Keratinocyte (primary cell): ENCODE results near the gene RFX3. TPM values are rescaled to one million over a fixed set of nuclear protein-coding genes. Genes with fewer than 3 reads are reported as not detected.

Experiments used
- DNase-seq: peaks from one replicate; pipeline ENCODE4 v3.0.0-alpha.2; 2011; ENCODE audit warnings: low read depth, missing footprints, low spot score
- FAIRE-seq: peaks from 2 replicates; lab custom pipeline; 2011; peaks lifted over from hg19 to GRCh38; lab: Jason Lieb, UNC
- H2AFZ ChIP-seq: 2 replicates; pipeline ENCODE4 v1.6.0; 2012; ENCODE audit warnings: low read length, control low read depth, inconsistent platforms; ENCODE audit not compliant: control insufficient read depth
- H3K27ac ChIP-seq: 2 replicates; pipeline ENCODE4 v1.5.1; 2011; ENCODE audit warnings: low read length; ENCODE audit not compliant: control insufficient read depth, insufficient read depth
- H3K27me3 ChIP-seq: 3 replicates; pipeline ENCODE4 v1.6.0; 2011; ENCODE audit warnings: low read length; ENCODE audit not compliant: control insufficient read depth, insufficient read depth; ENCODE audit errors: extremely low read depth
- H3K36me3 ChIP-seq, 2 experiments: 2 replicates in 1 of 2; 3 replicates in 1 of 2; pipeline ENCODE4 v1.5.1; 2011; ENCODE audit warnings: low read length in 2 of 2, mild to moderate bottlenecking in 1 of 2; ENCODE audit not compliant: control insufficient read depth in 2 of 2, insufficient read depth in 2 of 2; ENCODE audit errors: extremely low read depth in 1 of 2
- H3K4me1 ChIP-seq: 3 replicates; pipeline ENCODE4 v1.5.1; 2011; ENCODE audit warnings: low read length; ENCODE audit not compliant: control insufficient read depth, insufficient read depth; ENCODE audit errors: extremely low read depth
- H3K4me2 ChIP-seq: 3 replicates; pipeline ENCODE4 v1.6.0; 2011; ENCODE audit warnings: low read depth, low read length; ENCODE audit not compliant: control insufficient read depth, insufficient read depth; ENCODE audit errors: extremely low read depth
- H3K4me3 ChIP-seq, 3 experiments: fragments of 200-600 bp in 1 of 3; sonication (generic) in 1 of 3; 2 replicates in 2 of 3; 3 replicates in 1 of 3; pipeline ENCODE4 v1.5.1; 2011 to 2016; ENCODE audit warnings: low read length in 3 of 3, mild to moderate bottlenecking in 3 of 3, control low read depth in 2 of 3, inconsistent platforms in 1 of 3, low read depth in 1 of 3, mixed read lengths in 1 of 3, mixed run types in 1 of 3, moderate library complexity in 1 of 3; ENCODE audit not compliant: control insufficient read depth in 2 of 3, insufficient read depth in 2 of 3; ENCODE audit errors: extremely low read depth in 1 of 3
- H3K79me2 ChIP-seq: 2 replicates; pipeline ENCODE4 v1.6.0; 2012; ENCODE audit warnings: low read length; ENCODE audit not compliant: control insufficient read depth, insufficient read depth
- H3K9ac ChIP-seq: 3 replicates; pipeline ENCODE4 v1.6.0; 2011; ENCODE audit warnings: low read length; ENCODE audit not compliant: control insufficient read depth, insufficient read depth; ENCODE audit errors: extremely low read depth
- H3K9me1 ChIP-seq: 3 replicates; pipeline ENCODE4 v1.6.0; 2011; ENCODE audit warnings: low read length; ENCODE audit not compliant: control insufficient read depth, insufficient read depth; ENCODE audit errors: extremely low read depth
- H3K9me3 ChIP-seq: 2 replicates; pipeline ENCODE4 v1.5.1; 2012; ENCODE audit warnings: low read depth, low read length; ENCODE audit not compliant: control insufficient read depth
- H4K20me1 ChIP-seq: 3 replicates; pipeline ENCODE4 v1.6.0; 2011; ENCODE audit warnings: low read length; ENCODE audit not compliant: control insufficient read depth, insufficient read depth; ENCODE audit errors: extremely low read depth
- EZH2 ChIP-seq: IDR thresholded peaks from one replicate; pipeline ENCODE4 v1.6.1; 2012; ENCODE audit warnings: inconsistent platforms, mild to moderate bottlenecking, low read length, moderate library complexity
- dilution Hi-C: fragments of 300-500 bp; cut with MboI; formaldehyde crosslinking; loops from one replicate; pipeline ENCODE4 v1.7.0; 2020; ENCODE audit warnings: low sequenced_read_pairs; ENCODE audit not compliant: extremely low pct_ligation_motif_present
- polyA plus RNA-seq, 5 experiments: library from polyadenylated mRNA; depleted of rRNA in 3 of 5; stranded (reverse) in 3 of 5; stranded (forward) in 1 of 5; unstranded in 1 of 5; fragments of >200 nt; gene quantifications; 1 replicate in 1 of 5; 2 replicates in 3 of 5; 3 replicates in 1 of 5; pipeline versions ENCODE4 v1.2.1 to v1.2.3, GENCODE V29; 2011 to 2012; ENCODE audit warnings: missing spikeins in 2 of 5, low read depth in 1 of 5, low replicate concordance in 1 of 5
- TF ChIP-seq, protein P1 (sequence below), 3 experiments: IDR thresholded peaks in 1 of 3; conservative IDR thresholded peaks in 1 of 3; optimal IDR thresholded peaks in 1 of 3; 2 replicates in 2 of 3; 3 replicates in 1 of 3; pipeline versions ENCODE3 to v1.5.1; 2011; ENCODE audit warnings: low read length in 3 of 3, mild to moderate bottlenecking in 3 of 3, moderate library complexity in 2 of 3, control low read depth in 1 of 3, inconsistent platforms in 1 of 3; ENCODE audit not compliant: insufficient read depth in 2 of 3; ENCODE audit errors: extremely low read depth in 1 of 3

RFX3 gene
- polyA plus RNA-seq, 1 donor (not counting 4 experiments of a cell fraction or from before 2014, with no cell fraction given): 1.8 TPM

DNA sequence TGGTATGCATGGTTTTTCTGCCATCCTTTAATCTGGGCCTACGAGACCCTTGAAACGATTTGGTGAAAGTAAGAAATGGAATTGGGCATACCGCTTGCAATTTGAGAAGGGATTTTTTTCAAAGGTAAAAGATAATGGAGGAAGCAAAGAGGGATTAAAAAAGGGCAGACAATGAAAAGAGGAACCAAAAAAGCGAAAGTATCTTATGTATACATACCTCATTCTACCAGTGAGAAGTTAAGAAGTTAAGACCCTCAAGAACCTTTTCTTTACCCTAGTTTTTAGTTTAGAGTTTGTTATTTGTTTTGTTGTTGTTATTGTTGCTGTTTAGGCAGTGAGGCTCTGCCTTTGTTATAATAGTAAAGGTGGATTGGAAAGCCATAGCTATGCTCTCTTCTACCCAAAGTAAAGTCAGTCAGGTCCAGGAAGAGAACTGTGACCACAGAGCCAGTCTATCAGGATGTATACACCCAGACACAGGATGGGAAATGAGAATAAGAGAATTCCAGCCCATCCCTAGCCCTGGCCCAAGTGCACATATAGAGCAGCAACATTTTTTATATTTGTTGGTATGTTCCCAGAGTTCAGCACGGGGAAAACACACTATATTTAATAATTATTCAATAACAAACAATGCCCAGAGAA lies 166.6 kb downstream of the RFX3 start:
- Histone ChIP-seq H3K27me3 (no peaks in the 10 kb centered on the region), H3K79me2 (no peaks in the 10 kb centered on the region), H3K36me3 (no peaks in the 10 kb centered on the region), H3K9me3 (no peaks in the 10 kb centered on the region), H4K20me1 (no peaks in the 10 kb centered on the region), H3K9ac (no peak overlapping the region), H3K4me1 (no peaks in the 10 kb centered on the region), H3K9me1 (no peaks in the 10 kb centered on the region), H3K27ac (no peak overlapping the region), H3K4me3 (no peak overlapping the region), H3K4me2 (no peak overlapping the region), H2AFZ (no peak overlapping the region)
- TF ChIP-seq EZH2: no peak
- TF ChIP-seq, protein P1, sequence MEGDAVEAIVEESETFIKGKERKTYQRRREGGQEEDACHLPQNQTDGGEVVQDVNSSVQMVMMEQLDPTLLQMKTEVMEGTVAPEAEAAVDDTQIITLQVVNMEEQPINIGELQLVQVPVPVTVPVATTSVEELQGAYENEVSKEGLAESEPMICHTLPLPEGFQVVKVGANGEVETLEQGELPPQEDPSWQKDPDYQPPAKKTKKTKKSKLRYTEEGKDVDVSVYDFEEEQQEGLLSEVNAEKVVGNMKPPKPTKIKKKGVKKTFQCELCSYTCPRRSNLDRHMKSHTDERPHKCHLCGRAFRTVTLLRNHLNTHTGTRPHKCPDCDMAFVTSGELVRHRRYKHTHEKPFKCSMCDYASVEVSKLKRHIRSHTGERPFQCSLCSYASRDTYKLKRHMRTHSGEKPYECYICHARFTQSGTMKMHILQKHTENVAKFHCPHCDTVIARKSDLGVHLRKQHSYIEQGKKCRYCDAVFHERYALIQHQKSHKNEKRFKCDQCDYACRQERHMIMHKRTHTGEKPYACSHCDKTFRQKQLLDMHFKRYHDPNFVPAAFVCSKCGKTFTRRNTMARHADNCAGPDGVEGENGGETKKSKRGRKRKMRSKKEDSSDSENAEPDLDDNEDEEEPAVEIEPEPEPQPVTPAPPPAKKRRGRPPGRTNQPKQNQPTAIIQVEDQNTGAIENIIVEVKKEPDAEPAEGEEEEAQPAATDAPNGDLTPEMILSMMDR (optimal IDR thresholded peaks at IDR 0.05 in 1 of 3, IDR thresholded peaks at IDR 0.05 in 1 of 3, conservative IDR thresholded peaks at IDR 0.05 in 1 of 3; ENCODE audit: extremely low read depth in 1 of 3, insufficient read depth in 2 of 3, low read length in 3 of 3): no peak
- DNase-seq: no peak
- dilution Hi-C loops: no loop called here
- FAIRE-seq: no peak

DNA sequence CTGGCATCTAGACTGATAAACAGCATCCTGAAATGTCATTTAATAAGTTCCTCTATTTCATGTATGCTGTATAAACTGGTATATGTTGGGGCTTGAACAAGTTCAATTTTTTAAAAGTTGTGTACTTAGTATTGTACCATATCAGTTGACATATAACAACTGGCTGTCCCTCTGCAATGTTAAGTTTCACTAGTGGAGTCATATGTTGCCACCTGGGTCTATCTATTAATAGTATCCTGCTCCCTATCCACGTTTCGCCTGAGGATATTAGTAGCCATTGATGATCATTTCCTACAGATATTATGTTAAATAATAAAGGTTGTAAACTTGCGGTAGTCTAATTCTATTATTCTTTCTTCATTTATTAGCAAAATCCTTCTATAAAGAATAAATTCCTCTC lies 177.6 kb downstream of the RFX3 start:
- H3K27ac ChIP-seq: no peak overlapping the region
- DNase-seq: no peak
- no peaks in the 10 kb centered on the region for H3K4me1 ChIP-seq
- H3K9me1 ChIP-seq: no peaks in the 10 kb centered on the region
- H3K4me3 ChIP-seq: no peak overlapping the region
- H3K36me3 ChIP-seq: no peaks in the 10 kb centered on the region
- no peak for FAIRE-seq
- TF ChIP-seq, protein P1 (optimal IDR thresholded peaks at IDR 0.05 in 1 of 3, IDR thresholded peaks at IDR 0.05 in 1 of 3, conservative IDR thresholded peaks at IDR 0.05 in 1 of 3; ENCODE audit: extremely low read depth in 1 of 3, insufficient read depth in 2 of 3, low read length in 3 of 3): no peak
- no peak for TF ChIP-seq EZH2
- no peaks in the 10 kb centered on the region for H3K79me2 ChIP-seq
- no peaks in the 10 kb centered on the region for H3K27me3 ChIP-seq
- H4K20me1 ChIP-seq: no peaks in the 10 kb centered on the region
- no peak overlapping the region for H2AFZ ChIP-seq
- no peaks in the 10 kb centered on the region for H3K9me3 ChIP-seq
- dilution Hi-C loops: no loop called here
- H3K9ac ChIP-seq: no peak overlapping the region
- no peak overlapping the region for H3K4me2 ChIP-seq
